MM.1S (cell line): ENCODE data around the gene CALM1.

ENCODE experiments used
- DNase-seq: peaks from one replicate; pipeline ENCODE4 v3.0.0-alpha.2; 2015
- H2AFZ ChIP-seq: fragments of 300-600 bp; sonication (generic); 2 replicates; pipeline ENCODE4 v1.6.0; 2016; ENCODE audit warnings: antibody characterized with exemption, low read length
- H3F3A ChIP-seq: fragments of 300-600 bp; sonication (generic); 2 replicates; pipeline ENCODE4 v1.6.1; 2016; ENCODE audit warnings: mild to moderate bottlenecking, antibody characterized with exemption, low read length, moderate library complexity, mixed read lengths; ENCODE audit not compliant: insufficient read depth
- H3K27ac ChIP-seq: fragments of 300-600 bp; sonication (generic); 2 replicates; pipeline ENCODE4 v1.5.1; 2016; ENCODE audit warnings: mild to moderate bottlenecking, low read length
- H3K27me3 ChIP-seq: fragments of 300-600 bp; sonication (generic); replicated peaks from 2 replicates; pipeline ENCODE4 v1.6.0; 2016; ENCODE audit warnings: low read length; ENCODE audit not compliant: insufficient read depth
- H3K36me3 ChIP-seq: fragments of 300-600 bp; sonication (generic); replicated peaks from 2 replicates; pipeline ENCODE4 v1.6.1; 2016; ENCODE audit warnings: mild to moderate bottlenecking, low read length, mixed read lengths; ENCODE audit not compliant: insufficient read depth
- H3K4me1 ChIP-seq: fragments of 300-600 bp; sonication (generic); 2 replicates; pipeline ENCODE4 v1.6.1; 2016; ENCODE audit warnings: low read length, mixed read lengths
- H3K4me2 ChIP-seq: fragments of 300-600 bp; sonication (generic); 2 replicates; pipeline ENCODE4 v1.6.0; 2016; ENCODE audit warnings: low read depth, low read length
- H3K4me3 ChIP-seq: fragments of 300-600 bp; sonication (generic); 2 replicates; pipeline ENCODE4 v1.5.1; 2016; ENCODE audit warnings: low read length, mixed read lengths
- H3K79me2 ChIP-seq: fragments of 300-600 bp; sonication (generic); 2 replicates; pipeline ENCODE4 v1.6.1; 2016; ENCODE audit warnings: mixed run types, low read length, mixed read lengths
- H3K9ac ChIP-seq: fragments of 300-600 bp; sonication (generic); 2 replicates; pipeline ENCODE4 v1.6.1; 2016; ENCODE audit warnings: low read length, mixed read lengths
- H3K9me2 ChIP-seq: fragments of 300-600 bp; sonication (generic); replicated peaks from 2 replicates; pipeline ENCODE4 v1.6.1; 2016; ENCODE audit warnings: mild to moderate bottlenecking, low read length, mixed read lengths; ENCODE audit not compliant: insufficient read depth
- H3K9me3 ChIP-seq: fragments of 300-600 bp; sonication (generic); replicated peaks from 2 replicates; pipeline ENCODE4 v1.6.1; 2016; ENCODE audit warnings: mild to moderate bottlenecking, low read length, mixed read lengths; ENCODE audit not compliant: insufficient read depth
- H4K20me1 ChIP-seq: fragments of 300-600 bp; sonication (generic); 2 replicates; pipeline ENCODE4 v1.6.1; 2016; ENCODE audit warnings: mild to moderate bottlenecking, low read length, moderate library complexity, mixed read lengths; ENCODE audit not compliant: insufficient read depth
- CTCF ChIP-seq: fragments of 300-600 bp; sonication (generic); IDR thresholded peaks from 2 replicates; pipeline ENCODE4 v1.5.1; 2016; ENCODE audit warnings: antibody characterized with exemption, low read length, mixed read lengths
- EZH2 ChIP-seq: fragments of 300-600 bp; sonication (generic); optimal IDR thresholded peaks from 2 replicates; pipeline ENCODE3; 2017; ENCODE audit warnings: low read depth, mild to moderate bottlenecking, antibody characterized with exemption, low read length, mixed read lengths
- EZH2phosphoT487 ChIP-seq: fragments of 300-600 bp; sonication (generic); IDR thresholded peaks from 2 replicates; pipeline ENCODE4 v1.6.1; 2018; ENCODE audit warnings: antibody characterized with exemption, low read length

Gene CALM1

GRCh38 chr14:90429754-90430153 lies 32.9 kb downstream of the CALM1 start:
- Histone ChIP-seq H3K4me3 (no peak overlapping the region), H3K4me1 (no peaks in the 10 kb centered on the region), H3K36me3 (no peaks in the 10 kb centered on the region), H4K20me1 (no peaks in the 10 kb centered on the region), H3K9me2 (no peaks in the 10 kb centered on the region), H3K27ac (no peak overlapping the region), H3K27me3 (no peaks in the 10 kb centered on the region), H3K79me2 (no peaks in the 10 kb centered on the region), H3F3A (no peaks in the 10 kb centered on the region), H3K9me3 (no peaks in the 10 kb centered on the region), H3K9ac (no peak overlapping the region), H3K4me2 (no peak overlapping the region), H2AFZ (no peak overlapping the region)
- TF ChIP-seq EZH2phosphoT487 (no peak), EZH2 (no peak), CTCF (no peak)
- DNase-seq: no peak

GRCh38 chr14:90434370-90435020 lies 37.7 kb downstream of the CALM1 start:
- H3F3A ChIP-seq: no peaks in the 10 kb centered on the region
- H3K27ac ChIP-seq: no peak overlapping the region
- H3K36me3 ChIP-seq: no peaks in the 10 kb centered on the region
- DNase-seq: no peak
- no peak overlapping the region for H3K9ac ChIP-seq
- no peaks in the 10 kb centered on the region for H3K4me1 ChIP-seq
- no peaks in the 10 kb centered on the region for H3K79me2 ChIP-seq
- H3K4me2 ChIP-seq: no peak overlapping the region
- no peaks in the 10 kb centered on the region for H3K9me3 ChIP-seq
- no peak for TF ChIP-seq EZH2
- no peak for TF ChIP-seq CTCF
- no peak for TF ChIP-seq EZH2phosphoT487
- no peak overlapping the region for H3K4me3 ChIP-seq
- no peak overlapping the region for H2AFZ ChIP-seq
- H3K27me3 ChIP-seq: no peaks in the 10 kb centered on the region
- no peaks in the 10 kb centered on the region for H4K20me1 ChIP-seq
- no peaks in the 10 kb centered on the region for H3K9me2 ChIP-seq

GRCh38 chr14:90438841-90439240 lies 42.0 kb downstream of the CALM1 start:
- no peaks in the 10 kb centered on the region for H3F3A ChIP-seq
- H3K4me1 ChIP-seq: no peaks in the 10 kb centered on the region
- no peak overlapping the region for H3K27ac ChIP-seq
- H4K20me1 ChIP-seq: no peaks in the 10 kb centered on the region
- no peak overlapping the region for H2AFZ ChIP-seq
- no peak overlapping the region for H3K9ac ChIP-seq
- no peak for DNase-seq
- H3K9me3 ChIP-seq: no peaks in the 10 kb centered on the region
- no peak overlapping the region for H3K4me3 ChIP-seq
- no peaks in the 10 kb centered on the region for H3K79me2 ChIP-seq
- H3K9me2 ChIP-seq: no peaks in the 10 kb centered on the region
- no peaks in the 10 kb centered on the region for H3K27me3 ChIP-seq
- no peak overlapping the region for H3K4me2 ChIP-seq
- TF ChIP-seq EZH2phosphoT487 (no peak), EZH2 (no peak), CTCF (no peak)
- no peaks in the 10 kb centered on the region for H3K36me3 ChIP-seq
